ENCODE measurements around the gene NBPF4.
"Not testable (repeated sequence)": the region's sequence is repeated elsewhere in the genome, so short reads cannot be mapped to it uniquely, and the experiment has no call there.

The NBPF4 gene

GRCh38 chr1:108243976-108244375, at the start of gene NBPF4:
NBPF4 (minus strand) TSS chr1:108244076; CDS start chr1:108243761, 315 bp downstream.
- not testable (repeated sequence) for DNase-seq (ENCODE audit: low spot score)

- DNase-seq (ENCODE audit: low spot score): not testable (repeated sequence)
Observed at GRCh38 chr1:108282528-108283257, 38.8 kb upstream of the NBPF4 start.

GRCh38 chr1:108272485-108273327, 28.8 kb upstream of the NBPF4 start:
- not testable (repeated sequence) for DNase-seq (ENCODE audit: low spot score)

- not testable (repeated sequence) for DNase-seq (ENCODE audit: low spot score)
Observed at GRCh38 chr1:108267097-108267496, 23.2 kb upstream of the NBPF4 start.

GRCh38 chr1:108261967-108262366, 18.1 kb upstream of the NBPF4 start:
- not testable (repeated sequence) for DNase-seq (ENCODE audit: low spot score)

- DNase-seq (ENCODE audit: low spot score): not testable (repeated sequence)
Observed at GRCh38 chr1:108261519-108261918, 17.6 kb upstream of the NBPF4 start.

GRCh38 chr1:108260578-108261259, 16.8 kb upstream of the NBPF4 start:
- not testable (repeated sequence) for DNase-seq (ENCODE audit: low spot score)

GRCh38 chr1:108255426-108255825, 11.6 kb upstream of the NBPF4 start:
- not testable (repeated sequence) for DNase-seq (ENCODE audit: low spot score)

GRCh38 chr1:108239426-108239825, 4.5 kb downstream of the NBPF4 start:
- not testable (repeated sequence) for DNase-seq (ENCODE audit: low spot score)

- not testable (repeated sequence) for DNase-seq (ENCODE audit: low spot score)
Observed at GRCh38 chr1:108235308-108235707, 8.6 kb downstream of the NBPF4 start.

- DNase-seq (ENCODE audit: low spot score): not testable (repeated sequence)
Observed at GRCh38 chr1:108232183-108232582, 11.7 kb downstream of the NBPF4 start.

GRCh38 chr1:108229976-108230375, 13.9 kb downstream of the NBPF4 start:
- not testable (repeated sequence) for DNase-seq (ENCODE audit: low spot score)

GRCh38 chr1:108227772-108228171, 16.1 kb downstream of the NBPF4 start:
- not testable (repeated sequence) for DNase-seq (ENCODE audit: low spot score)

GRCh38 chr1:108226855-108227254, 17.0 kb downstream of the NBPF4 start:
- DNase-seq (ENCODE audit: low spot score): not testable (repeated sequence)

- not testable (repeated sequence) for DNase-seq (ENCODE audit: low spot score)
Observed at GRCh38 chr1:108223226-108223625, 20.6 kb downstream of the NBPF4 start.

- DNase-seq (ENCODE audit: low spot score): not testable (repeated sequence)
Observed at GRCh38 chr1:108217515-108218174, 26.2 kb downstream of the NBPF4 start.

GRCh38 chr1:108217007-108217406, 26.9 kb downstream of the NBPF4 start:
- DNase-seq (ENCODE audit: low spot score): not testable (repeated sequence)

- not testable (repeated sequence) for DNase-seq (ENCODE audit: low spot score)
Observed at GRCh38 chr1:108216028-108216890, 27.6 kb downstream of the NBPF4 start.

- not testable (repeated sequence) for DNase-seq (ENCODE audit: low spot score)
Observed at GRCh38 chr1:108214641-108215465, 29.0 kb downstream of the NBPF4 start.

GRCh38 chr1:108211014-108211413, 32.9 kb downstream of the NBPF4 start:
- no peak for DNase-seq (ENCODE audit: low spot score)
